HepG2 (cell line): Measurements from ENCODE around the gene ZC3H4.
"Not testable (repeated sequence)": the region's sequence is repeated elsewhere in the genome, so short reads cannot be mapped to it uniquely, and the experiment has no call there.

ENCODE experiments used
- HDAC2 ChIP-seq: sonication (generic); formaldehyde crosslinking; IDR thresholded peaks from 2 replicates; pipeline ENCODE4 v1.4.0; 2020; ENCODE audit warnings: missing genetic modification reagents
- NFE2L1 ChIP-seq: sonication (generic); formaldehyde crosslinking; IDR thresholded peaks from 2 replicates; pipeline ENCODE4 v1.4.0; 2020; ENCODE audit warnings: missing genetic modification reagents, mild to moderate bottlenecking, borderline replicate concordance
- NFRKB ChIP-seq: fragments of 450-650 bp; IDR thresholded peaks from 2 replicates; pipeline ENCODE4 v1.6.1; 2017
- SP1 ChIP-seq, 2 experiments: fragments of 450-650 bp in 1 of 2; sonication (generic) in 1 of 2; formaldehyde crosslinking in 1 of 2; IDR thresholded peaks; 2 replicates each; pipeline versions ENCODE4 v1.4.0 to v1.6.1; 2016 to 2020; ENCODE audit warnings: missing genetic modification reagents in 1 of 2
- SRF ChIP-seq: IDR thresholded peaks from 2 replicates; pipeline ENCODE4 v1.6.1; 2011; ENCODE audit warnings: mild to moderate bottlenecking, low read depth, low read length, moderate library complexity
- TF ChIP-seq, protein P1 (sequence below): sonication (generic); formaldehyde crosslinking; IDR thresholded peaks from 2 replicates; pipeline ENCODE4 v1.5.0; 2020; ENCODE audit warnings: mild to moderate bottlenecking, missing genetic modification reagents, moderate library complexity

DNA sequence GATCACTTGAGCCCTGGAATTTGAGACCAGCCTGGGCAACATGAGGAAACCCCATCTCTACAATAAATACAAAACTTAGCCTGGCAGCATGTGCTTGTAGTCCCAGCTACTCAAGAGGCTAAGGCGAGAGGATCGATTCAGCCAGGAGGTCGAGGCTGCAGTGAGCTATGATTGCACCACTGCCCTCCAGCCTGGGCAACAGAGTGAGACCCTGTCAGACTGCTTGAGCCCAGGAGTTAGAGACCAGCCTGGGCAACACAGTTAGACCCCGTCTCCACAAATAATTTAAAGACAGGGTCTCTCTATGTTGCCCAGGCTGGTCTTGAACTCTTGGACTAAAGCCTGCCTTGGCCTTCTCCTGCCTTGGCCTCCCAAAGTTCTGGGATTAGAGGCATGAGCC, 12.5 kb downstream of the ZC3H4 start:
- not testable (repeated sequence) for TF ChIP-seq NFE2L1; NFRKB; SRF; SP1 (IDR thresholded peaks at IDR 0.05); SP1 (CRISPR knock-in tag; IDR thresholded peaks at IDR 0.05); HDAC2 (CRISPR knock-in tag)
- TF ChIP-seq, protein P1, sequence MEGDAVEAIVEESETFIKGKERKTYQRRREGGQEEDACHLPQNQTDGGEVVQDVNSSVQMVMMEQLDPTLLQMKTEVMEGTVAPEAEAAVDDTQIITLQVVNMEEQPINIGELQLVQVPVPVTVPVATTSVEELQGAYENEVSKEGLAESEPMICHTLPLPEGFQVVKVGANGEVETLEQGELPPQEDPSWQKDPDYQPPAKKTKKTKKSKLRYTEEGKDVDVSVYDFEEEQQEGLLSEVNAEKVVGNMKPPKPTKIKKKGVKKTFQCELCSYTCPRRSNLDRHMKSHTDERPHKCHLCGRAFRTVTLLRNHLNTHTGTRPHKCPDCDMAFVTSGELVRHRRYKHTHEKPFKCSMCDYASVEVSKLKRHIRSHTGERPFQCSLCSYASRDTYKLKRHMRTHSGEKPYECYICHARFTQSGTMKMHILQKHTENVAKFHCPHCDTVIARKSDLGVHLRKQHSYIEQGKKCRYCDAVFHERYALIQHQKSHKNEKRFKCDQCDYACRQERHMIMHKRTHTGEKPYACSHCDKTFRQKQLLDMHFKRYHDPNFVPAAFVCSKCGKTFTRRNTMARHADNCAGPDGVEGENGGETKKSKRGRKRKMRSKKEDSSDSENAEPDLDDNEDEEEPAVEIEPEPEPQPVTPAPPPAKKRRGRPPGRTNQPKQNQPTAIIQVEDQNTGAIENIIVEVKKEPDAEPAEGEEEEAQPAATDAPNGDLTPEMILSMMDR (CRISPR knock-in tag): not testable (repeated sequence)
